GM12891 (cell line): ENCODE data around the gene HSPB6.

ENCODE experiments used
- PAX5 ChIP-seq: IDR thresholded peaks from 2 replicates; pipeline ENCODE4 v1.6.1; 2011; ENCODE audit warnings: low read length, moderate library complexity, mild to moderate bottlenecking; ENCODE audit not compliant: insufficient read depth, severe bottlenecking
- POLR2A ChIP-seq: IDR thresholded peaks from 2 replicates; pipeline ENCODE4 v1.6.1; 2011; ENCODE audit warnings: low read depth, low read length, control low read depth
- POLR2AphosphoS5 ChIP-seq: IDR thresholded peaks from 2 replicates; pipeline ENCODE4 v1.6.1; 2011; ENCODE audit warnings: low read depth, low read length, control low read depth
- POU2F2 ChIP-seq: IDR thresholded peaks from 2 replicates; pipeline ENCODE4 v1.6.1; 2011; ENCODE audit warnings: low read depth, mild to moderate bottlenecking, control low read depth, low read length, moderate library complexity
- TAF1 ChIP-seq: IDR thresholded peaks from 2 replicates; pipeline ENCODE4 v1.6.1; 2011; ENCODE audit warnings: low read depth, low read length, control low read depth

DNA sequence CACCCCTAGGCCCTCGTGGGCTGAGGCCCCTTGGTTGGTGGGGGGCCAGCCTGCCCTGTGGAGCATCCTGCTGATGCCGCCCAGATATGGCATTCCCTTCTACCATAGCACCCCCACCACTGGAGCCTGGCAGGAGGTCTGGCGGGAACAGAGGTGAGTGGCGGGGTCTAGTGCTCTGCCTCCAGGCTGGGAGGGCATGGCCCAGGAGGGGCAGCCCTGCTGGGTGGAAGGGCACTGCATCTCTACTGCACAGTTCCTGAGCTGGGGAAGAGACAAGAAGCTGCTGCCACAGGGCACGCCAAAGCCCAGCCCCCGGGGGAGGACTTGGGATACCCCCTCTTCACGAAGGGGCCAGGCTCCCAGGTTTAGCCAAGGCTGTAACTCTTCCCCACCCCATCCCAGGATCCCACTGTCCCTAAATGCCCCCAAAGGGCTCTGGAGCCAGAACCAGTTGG is 41.4 kb downstream of the HSPB6 start:
- no peak for TF ChIP-seq POLR2A
- TF ChIP-seq POLR2AphosphoS5 = no peak
- no peak for TF ChIP-seq PAX5
- TF ChIP-seq POU2F2 = no peak
- TF ChIP-seq TAF1 = no peak
